HepG2 (cell line): ENCODE data around the gene BRAF. TPM values are rescaled to one million over a fixed set of nuclear protein-coding genes. Genes with fewer than 3 reads are reported as not detected.

Experiments used
- ATAC-seq: fragments of 200-7000 bp; cut with Tn5 transposase; 3 replicates; pipeline ENCODE4 v1.9.1; 2020; ENCODE audit warnings: mild to moderate bottlenecking, moderate library complexity
- BruUV-seq: library from RNA; stranded (reverse); fragments of 400-500 nt; replicated peaks from 2 replicates; lab custom pipeline; 2021; lab: Mats Ljungman, UMichigan
- CTCF ChIA-PET: fragments of 300-600 bp; formaldehyde crosslinking; extraction: SDS; loops from one replicate; lab custom pipeline; 2021; ENCODE audit warnings: low total read pairs, inconsistent platforms, low intra/inter-chr PET ratio; lab: Yijun Ruan, JAX
- POLR2A ChIA-PET: fragments of 350-600 bp; sonication (Branson Sonifier 250); formaldehyde crosslinking; loops from one replicate; lab custom pipeline; 2020; ENCODE audit warnings: antibody characterized with exemption, inconsistent platforms; lab: Yijun Ruan, JAX
- DNase-seq: peaks from one replicate; pipeline ENCODE4 v3.0.0-alpha.2; 2015; ENCODE audit warnings: low spot score
- FAIRE-seq: peaks from 3 replicates; lab custom pipeline; 2011; peaks lifted over from hg19 to GRCh38; lab: Jason Lieb, UNC
- H2AFZ ChIP-seq: one replicate; pipeline ENCODE4 v1.6.1; 2011; ENCODE audit warnings: low read length, inconsistent platforms
- H3K27ac ChIP-seq: fragments of 300-600 bp; 3 replicates; pipeline ENCODE4 v1.8.0; 2011; ENCODE audit warnings: mixed run types, mild to moderate bottlenecking, mixed read lengths, low read length, inconsistent platforms; ENCODE audit not compliant: insufficient read depth; ENCODE audit errors: extremely low read length
- H3K27me3 ChIP-seq, 2 experiments: fragments of 200-600 bp in 1 of 2; 2 replicates in 1 of 2; 3 replicates in 1 of 2; pipeline versions ENCODE4 v1.6.0 to v1.8.0; 2011; ENCODE audit warnings: low read length in 2 of 2, mild to moderate bottlenecking in 2 of 2, moderate library complexity in 2 of 2, inconsistent platforms in 1 of 2; ENCODE audit not compliant: insufficient read depth in 2 of 2, control insufficient read depth in 1 of 2
- H3K36me3 ChIP-seq, 2 experiments: fragments of 200-600 bp in 1 of 2; replicated peaks in 1 of 2; 2 replicates in 1 of 2; 3 replicates in 1 of 2; pipeline versions ENCODE4 v1.5.1 to v1.8.0; 2011; ENCODE audit warnings: low read length in 2 of 2, inconsistent platforms in 1 of 2; ENCODE audit not compliant: insufficient read depth in 2 of 2, control insufficient read depth in 1 of 2
- H3K4me1 ChIP-seq: 2 replicates; pipeline ENCODE4 v1.5.1; 2012; ENCODE audit warnings: low read length, inconsistent platforms; ENCODE audit not compliant: insufficient read depth
- H3K4me2 ChIP-seq: 2 replicates; pipeline ENCODE4 v1.6.0; 2011; ENCODE audit warnings: low read depth, low read length, inconsistent platforms
- H3K4me3 ChIP-seq, 3 experiments: fragments of 200-600 bp in 1 of 3; sonication (generic), shearing (Covaris generic) in 1 of 3; replicated peaks in 1 of 3; 2 replicates each; pipeline ENCODE4 v1.5.1; 2011 to 2016; ENCODE audit warnings: low read length in 3 of 3, inconsistent platforms in 2 of 3, low read depth in 2 of 3, mild to moderate bottlenecking in 2 of 3, control low read depth in 1 of 3, mixed read lengths in 1 of 3; ENCODE audit not compliant: insufficient read depth in 1 of 3
- H3K79me2 ChIP-seq: one replicate; pipeline ENCODE4 v1.6.1; 2011; ENCODE audit warnings: low read length, inconsistent platforms; ENCODE audit not compliant: insufficient read depth
- H3K9ac ChIP-seq: 2 replicates; pipeline ENCODE4 v1.6.0; 2011; ENCODE audit warnings: mild to moderate bottlenecking, low read depth, low read length, inconsistent platforms; ENCODE audit not compliant: insufficient read depth
- H3K9me3 ChIP-seq: 2 replicates; pipeline ENCODE4 v1.5.1; 2012; ENCODE audit warnings: mild to moderate bottlenecking, low read length
- H4K20me1 ChIP-seq: 2 replicates; pipeline ENCODE4 v1.6.0; 2011; ENCODE audit warnings: inconsistent platforms, mild to moderate bottlenecking, low read length, moderate library complexity; ENCODE audit not compliant: insufficient read depth
- GABPA ChIP-seq, 2 experiments: IDR thresholded peaks; 2 replicates each; pipeline ENCODE4 v1.6.1; 2011 to 2016; ENCODE audit warnings: low read depth in 2 of 2, low read length in 1 of 2, missing biosample characterization in 1 of 2, missing genetic modification characterization in 1 of 2
- GFI1 ChIP-seq: sonication (generic); formaldehyde crosslinking; IDR thresholded peaks from 2 replicates; pipeline ENCODE4 v1.5.0; 2020; ENCODE audit warnings: missing genetic modification reagents, mild to moderate bottlenecking, borderline replicate concordance
- MED1 ChIP-seq: sonication (generic); formaldehyde crosslinking; IDR thresholded peaks from 2 replicates; pipeline ENCODE4 v1.4.0; 2020; ENCODE audit warnings: missing genetic modification reagents
- MYC ChIP-seq: sonication (generic); formaldehyde crosslinking; IDR thresholded peaks from 2 replicates; pipeline ENCODE4 v1.9.0; 2021; ENCODE audit warnings: missing genetic modification reagents, borderline replicate concordance
- NR1H2 ChIP-seq: sonication (generic); formaldehyde crosslinking; IDR thresholded peaks from 2 replicates; pipeline ENCODE4 v1.8.1; 2022; ENCODE audit warnings: low read depth, missing genetic modification reagents, borderline replicate concordance
- SIX1 ChIP-seq: sonication (generic); formaldehyde crosslinking; IDR thresholded peaks from 2 replicates; pipeline ENCODE4 v1.4.0; 2020; ENCODE audit warnings: missing genetic modification reagents, borderline replicate concordance
- ZBTB38 ChIP-seq: sonication (generic); formaldehyde crosslinking; IDR thresholded peaks from 2 replicates; pipeline ENCODE4 v1.5.1; 2020; ENCODE audit warnings: mild to moderate bottlenecking, missing genetic modification reagents
- ZFP37 ChIP-seq: sonication (generic); formaldehyde crosslinking; IDR thresholded peaks from 2 replicates; pipeline ENCODE4 v1.4.0; 2020; ENCODE audit warnings: missing genetic modification reagents, borderline replicate concordance
- ZFY ChIP-seq: sonication (generic); formaldehyde crosslinking; IDR thresholded peaks from 2 replicates; pipeline ENCODE4 v1.4.0; 2020; ENCODE audit warnings: missing genetic modification reagents
- ZNF232 ChIP-seq: sonication (generic); formaldehyde crosslinking; IDR thresholded peaks from 2 replicates; pipeline ENCODE4 v1.4.0; 2020; ENCODE audit warnings: missing genetic modification reagents, borderline replicate concordance
- ZNF354B ChIP-seq: sonication (generic); formaldehyde crosslinking; IDR thresholded peaks from 2 replicates; pipeline ENCODE4 v1.8.0; 2022; ENCODE audit warnings: mild to moderate bottlenecking, missing genetic modification reagents
- ZNF713 ChIP-seq: sonication (generic); formaldehyde crosslinking; IDR thresholded peaks from 2 replicates; pipeline ENCODE4 v1.4.0; 2020; ENCODE audit warnings: mild to moderate bottlenecking, missing genetic modification reagents
- ZNF777 ChIP-seq: sonication (generic); formaldehyde crosslinking; IDR thresholded peaks from 2 replicates; pipeline ENCODE4 v1.4.0; 2020; ENCODE audit warnings: missing genetic modification reagents
- WGBS: methylation state at CpG from one replicate; pipeline ENCODE4 v1.1.6; 2017; ENCODE audit warnings: low lambda C conversion rate; 5-methylcytosine and 5-hydroxymethylcytosine counted together
- in situ Hi-C: cut with HindIII; loops from 2 replicates; pipeline ENCODE4 v1.10.0; 2017; ENCODE audit warnings: low pct_unique_long_range_greater_than_20kb; ENCODE audit not compliant: extremely low pct_ligation_motif_present
- intact Hi-C: fragments of 100-400 bp; cut with micrococcal nuclease; formaldehyde crosslinking; loops from one replicate; pipeline ENCODE4 v1.10.0; 2022; ENCODE audit not compliant: unreplicated experiment
- polyA plus RNA-seq, 8 experiments: library from polyadenylated mRNA; depleted of rRNA in 3 of 8; stranded (reverse) in 7 of 8; unstranded in 1 of 8; fragments of >200 nt; fragmentation: Illumina TruSeq in 4 of 8; extraction: Trizol in 4 of 8; gene quantifications; 2 replicates each; pipeline versions ENCODE4 v1.2.1 to v1.2.3, GENCODE V29; 2011 to 2016; ENCODE audit warnings: low read depth in 4 of 8, missing spikeins in 1 of 8, mixed read lengths in 1 of 8; ENCODE audit not compliant: insufficient read depth in 1 of 8
- total RNA-seq, 5 experiments: library from RNA; depleted of rRNA; stranded (reverse); fragments of >200 nt; fragmentation: Illumina TruSeq; extraction: Trizol; gene quantifications; 2 replicates each; pipeline ENCODE4 v1.2.3, GENCODE V29; 2016; ENCODE audit warnings: low read depth in 1 of 5

The BRAF gene
- total and polyA plus RNA-seq, 2 of the 13 experiments (the other 11 are each of a cell fraction or from before 2014, with no cell fraction given), result 12.5 to 13.4 TPM

DNA sequence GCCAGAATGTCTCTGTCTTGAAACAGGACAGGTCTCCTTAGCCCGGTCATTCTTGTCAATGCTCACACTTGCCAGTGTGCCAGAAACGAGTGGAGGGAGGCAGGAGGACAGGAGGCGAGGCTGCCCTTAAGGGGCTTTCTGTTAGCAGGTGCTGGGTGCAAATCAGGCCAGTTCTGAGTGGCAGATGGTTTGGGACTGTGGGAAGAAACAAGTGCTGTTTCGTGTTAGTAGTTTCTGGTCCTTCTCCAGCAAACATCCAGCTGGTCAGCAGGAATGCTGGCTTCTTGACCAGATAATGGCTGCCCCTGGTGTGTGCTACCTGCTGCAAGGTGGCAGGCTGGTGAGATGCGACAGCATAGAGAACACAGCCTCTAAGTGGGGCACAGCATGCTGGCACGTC is 236.4 kb downstream of the BRAF start:
- intact Hi-C loops (no loop called here), in situ Hi-C loops (loop anchor here (25.0 kb wide), 1 partner anchor 324 kb away; the partner anchor contains the start of gene MRPS33)
- Histone ChIP-seq H3K4me1 (peaks cover 8% of the 10 kb centered on the region; the same call in 1 of the 2 replicates), H3K27me3 (no peaks in the 10 kb centered on the region), H4K20me1 (no peaks in the 10 kb centered on the region), H2AFZ (no peak overlapping the region), H3K9me3 (no peaks in the 10 kb centered on the region), H3K27ac (no peak overlapping the region), H3K36me3 (peaks cover 2 to 13% of the 10 kb centered on the region in 2 experiments; a peak in 3 of 5 replicates), H3K9ac (no peak overlapping the region), H3K4me2 (no peak overlapping the region), H3K79me2 (no peaks in the 10 kb centered on the region), H3K4me3 (no peak overlapping the region)
- DNase-seq (no peak), FAIRE-seq (no peak), ATAC-seq (no peak)
- TF ChIP-seq MED1 (CRISPR knock-in tag) (no peak), GFI1 (CRISPR knock-in tag) (no peak), GABPA (IDR thresholded peaks at IDR 0.05; ENCODE audit: low read depth, low read length) (no peak), GABPA (CRISPR knock-in tag; IDR thresholded peaks at IDR 0.05; ENCODE audit: low read depth) (no peak), ZFY (CRISPR knock-in tag) (no peak), ZFP37 (CRISPR knock-in tag) (no peak), ZNF713 (CRISPR knock-in tag) (no peak), SIX1 (CRISPR knock-in tag) (no peak), MYC (CRISPR knock-in tag) (no peak), ZNF232 (CRISPR knock-in tag) (no peak), ZNF777 (CRISPR knock-in tag) (no peak), NR1H2 (CRISPR knock-in tag) (no peak), ZNF354B (CRISPR knock-in tag) (no peak), ZBTB38 (CRISPR knock-in tag) (no peak)
- POLR2A ChIA-PET, result no interaction called here
- CTCF ChIA-PET, result no interaction called here
- WGBS, result 92% methylated on average over 5 of the region's 6 CpGs
- BruUV-seq, result no TSS peak
